ENCODE results near the gene OSM.

- no peak for TF ChIP-seq CTCF (IDR thresholded peaks at IDR 0.05)
- no peak for TF ChIP-seq KDM1A (IDR thresholded peaks at IDR 0.05; ENCODE audit: low read depth)
- no peak for TF ChIP-seq EHMT2 (IDR thresholded peaks at IDR 0.05; ENCODE audit: low read depth)
- no peak for TF ChIP-seq POLR2A (IDR thresholded peaks at IDR 0.05; ENCODE audit: low read length)
- TF ChIP-seq EP300 (IDR thresholded peaks at IDR 0.05) = no peak
- TF ChIP-seq BHLHE40 (IDR thresholded peaks at IDR 0.05; ENCODE audit: low read depth, low read length) = no peak
- TF ChIP-seq CHD2 (IDR thresholded peaks at IDR 0.05; ENCODE audit: low read length, partially characterized antibody) = no peak
- TF ChIP-seq CEBPB (IDR thresholded peaks at IDR 0.05) = no peak
- no peak for TF ChIP-seq ZC3H11A (IDR thresholded peaks at IDR 0.05)
- no peak for TF ChIP-seq RAD21 (conservative IDR thresholded peaks at IDR 0.05 in 1 of 2, IDR thresholded peaks at IDR 0.05 in 1 of 2)
- TF ChIP-seq E2F6 (IDR thresholded peaks at IDR 0.05; ENCODE audit: borderline replicate concordance, low read depth) = no peak
- no peak for TF ChIP-seq HOXA7 (CRISPR knock-in tag; IDR thresholded peaks at IDR 0.05)
- TF ChIP-seq MAFK (IDR thresholded peaks at IDR 0.05; ENCODE audit: partially characterized antibody) = no peak
Measured at GRCh38 chr22:30244066-30244465, 22.6 kb downstream of the OSM start.

Measured in A549 (cell line).